Measurements from ENCODE around the gene RORC.

- no peak for TF ChIP-seq POLR2AphosphoS5 (IDR thresholded peaks at IDR 0.05; ENCODE audit: low read depth, low read length)
- TF ChIP-seq, protein P1, sequence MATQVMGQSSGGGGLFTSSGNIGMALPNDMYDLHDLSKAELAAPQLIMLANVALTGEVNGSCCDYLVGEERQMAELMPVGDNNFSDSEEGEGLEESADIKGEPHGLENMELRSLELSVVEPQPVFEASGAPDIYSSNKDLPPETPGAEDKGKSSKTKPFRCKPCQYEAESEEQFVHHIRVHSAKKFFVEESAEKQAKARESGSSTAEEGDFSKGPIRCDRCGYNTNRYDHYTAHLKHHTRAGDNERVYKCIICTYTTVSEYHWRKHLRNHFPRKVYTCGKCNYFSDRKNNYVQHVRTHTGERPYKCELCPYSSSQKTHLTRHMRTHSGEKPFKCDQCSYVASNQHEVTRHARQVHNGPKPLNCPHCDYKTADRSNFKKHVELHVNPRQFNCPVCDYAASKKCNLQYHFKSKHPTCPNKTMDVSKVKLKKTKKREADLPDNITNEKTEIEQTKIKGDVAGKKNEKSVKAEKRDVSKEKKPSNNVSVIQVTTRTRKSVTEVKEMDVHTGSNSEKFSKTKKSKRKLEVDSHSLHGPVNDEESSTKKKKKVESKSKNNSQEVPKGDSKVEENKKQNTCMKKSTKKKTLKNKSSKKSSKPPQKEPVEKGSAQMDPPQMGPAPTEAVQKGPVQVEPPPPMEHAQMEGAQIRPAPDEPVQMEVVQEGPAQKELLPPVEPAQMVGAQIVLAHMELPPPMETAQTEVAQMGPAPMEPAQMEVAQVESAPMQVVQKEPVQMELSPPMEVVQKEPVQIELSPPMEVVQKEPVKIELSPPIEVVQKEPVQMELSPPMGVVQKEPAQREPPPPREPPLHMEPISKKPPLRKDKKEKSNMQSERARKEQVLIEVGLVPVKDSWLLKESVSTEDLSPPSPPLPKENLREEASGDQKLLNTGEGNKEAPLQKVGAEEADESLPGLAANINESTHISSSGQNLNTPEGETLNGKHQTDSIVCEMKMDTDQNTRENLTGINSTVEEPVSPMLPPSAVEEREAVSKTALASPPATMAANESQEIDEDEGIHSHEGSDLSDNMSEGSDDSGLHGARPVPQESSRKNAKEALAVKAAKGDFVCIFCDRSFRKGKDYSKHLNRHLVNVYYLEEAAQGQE (IDR thresholded peaks at IDR 0.05; ENCODE audit: insufficient read depth in 1 of 2, low read depth in 2 of 2, low read length in 2 of 2) = no peak
- no peak for TF ChIP-seq TAF1 (IDR thresholded peaks at IDR 0.05; ENCODE audit: borderline replicate concordance, insufficient read depth, low read length)
- TF ChIP-seq SIN3A (IDR thresholded peaks at IDR 0.05; ENCODE audit: borderline replicate concordance, insufficient read depth, low read length) = no peak
Measured at GRCh38 chr1:151777317-151777716, 54.3 kb downstream of the RORC start.

Measured in PFSK-1 (cell line).